Measurements from ENCODE around the gene LIN37. TPM values are rescaled to one million over a fixed set of nuclear protein-coding genes. Genes with fewer than 3 reads are reported as not detected.

The LIN37 gene
- total and polyA plus RNA-seq, 9 of the 15 experiments (the other 6 are each of a cell fraction or from before 2014, with no cell fraction given) = 1.2 to 12.5 (median 8.6) TPM

DNA sequence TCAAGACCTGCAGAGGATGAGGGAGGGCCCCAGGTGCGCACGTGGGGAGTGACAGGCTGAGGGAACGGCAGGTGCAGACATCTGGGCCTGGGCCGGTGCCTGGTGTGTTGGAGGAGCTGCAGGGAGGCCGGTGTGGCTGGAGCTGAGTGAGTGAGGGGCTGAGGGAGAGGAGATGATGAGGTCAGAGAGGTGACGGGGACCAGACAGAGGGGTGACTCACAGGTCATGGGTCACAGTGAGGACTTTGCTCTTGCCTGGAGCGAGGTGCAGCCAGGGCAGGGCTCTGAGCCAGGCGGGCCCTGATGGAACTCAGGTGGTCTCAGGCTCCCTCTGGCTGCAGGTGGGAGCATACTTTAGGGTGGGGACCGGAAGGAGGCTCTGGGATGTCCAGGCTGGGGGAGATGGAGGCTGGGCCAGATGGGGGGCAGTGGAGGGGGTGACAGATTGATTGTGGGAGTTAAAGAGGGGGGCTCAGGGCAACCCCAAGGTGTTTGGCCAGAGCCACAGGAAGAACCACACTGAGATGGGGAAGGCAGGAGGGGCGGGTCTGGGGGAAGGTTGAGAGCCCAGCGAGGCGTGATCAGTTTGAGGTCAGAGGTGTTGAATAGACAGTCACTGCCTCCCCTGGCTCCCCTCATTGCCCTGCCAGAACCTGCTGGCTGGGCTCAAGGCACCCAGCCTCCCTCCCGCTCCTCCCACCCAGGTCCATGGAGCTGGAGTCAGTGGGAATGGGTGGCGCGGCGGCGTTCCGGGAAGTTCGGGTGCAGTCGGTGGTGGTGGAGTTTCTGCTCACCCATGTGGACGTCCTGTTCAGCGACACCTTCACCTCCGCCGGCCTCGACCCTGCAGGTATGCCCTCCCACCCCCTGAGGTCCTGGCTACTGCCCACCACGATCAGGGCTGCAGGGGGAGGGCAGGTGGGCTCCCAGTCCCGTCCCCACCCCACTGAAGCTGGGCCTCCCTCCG is 35.4 kb downstream of the LIN37 start:
- H3K79me2 ChIP-seq (ENCODE audit: control insufficient read depth, insufficient read depth, low read length) = no peaks in the 10 kb centered on the region
- peaks cover 0 to 36% of the 10 kb centered on the region in 2 experiments; a peak in 1 of 5 replicates for H3K4me1 ChIP-seq (replicated peaks in 1 of 2; ENCODE audit: control insufficient read depth in 2 of 2, insufficient read depth in 2 of 2, low read length in 2 of 2)
- H3K4me3 ChIP-seq = no peak overlapping the region
- ChIA-PET CTCF (ENCODE audit: low intra/inter-chr PET ratio) (no interaction called here), POLR2A (no interaction called here)
- FAIRE-seq = no peak
- H3K9ac ChIP-seq (ENCODE audit: insufficient read depth in 1 of 2, low read depth in 2 of 2, low read length in 2 of 2) = peak overlapping the region in 1 of 2 experiments; percentile 17; a peak in 1 of 4 replicates
- H3K36me3 ChIP-seq (ENCODE audit: control insufficient read depth, insufficient read depth, low read length) = peaks cover 14% of the 10 kb centered on the region; the same call in 1 of the 3 replicates
- no peaks in the 10 kb centered on the region for H3K27me3 ChIP-seq (ENCODE audit: control insufficient read depth in 2 of 2, insufficient read depth in 2 of 2, low read length in 2 of 2)
- no peak overlapping the region for H2AFZ ChIP-seq (ENCODE audit: low read depth, low read length)
- WGBS (ENCODE audit: insufficient coverage, low coverage, missing lambda C conversion rate) = 52% methylated on average over 13 of the region's 28 CpGs
- H3K9me1 ChIP-seq (ENCODE audit: control insufficient read depth, insufficient read depth, low read length) = no peaks in the 10 kb centered on the region
- H4K20me1 ChIP-seq (replicated peaks; ENCODE audit: control insufficient read depth, insufficient read depth, low read length) = no peaks in the 10 kb centered on the region
- peak; percentile 61 for ATAC-seq
- peak in 1 of 4 experiments; percentile 17 for DNase-seq (ENCODE audit: extremely low read depth in 1 of 4, low spot score in 3 of 4)
- H3K9me3 ChIP-seq (replicated peaks; ENCODE audit: control insufficient read depth, insufficient read depth, low read depth, low read length) = no peaks in the 10 kb centered on the region
- no peak overlapping the region for H3K4me2 ChIP-seq (ENCODE audit: insufficient read depth, low read length)
- BruUV-seq (replicated peaks) = no TSS peak
- in situ Hi-C loops (cut with MboI) = no loop called here
- intact Hi-C loops (cut with micrococcal nuclease) = no loop called here
- no peak overlapping the region for H3K27ac ChIP-seq (ENCODE audit: extremely low read depth, low read depth, low read length)
- no peak for TF ChIP-seq KLF1 (tag; IDR thresholded peaks at IDR 0.05)
- peak; percentile 83 for TF ChIP-seq ZNF263 (CRISPR knock-in tag; IDR thresholded peaks at IDR 0.05; ENCODE audit: borderline replicate concordance)
- TF ChIP-seq, protein P1, sequence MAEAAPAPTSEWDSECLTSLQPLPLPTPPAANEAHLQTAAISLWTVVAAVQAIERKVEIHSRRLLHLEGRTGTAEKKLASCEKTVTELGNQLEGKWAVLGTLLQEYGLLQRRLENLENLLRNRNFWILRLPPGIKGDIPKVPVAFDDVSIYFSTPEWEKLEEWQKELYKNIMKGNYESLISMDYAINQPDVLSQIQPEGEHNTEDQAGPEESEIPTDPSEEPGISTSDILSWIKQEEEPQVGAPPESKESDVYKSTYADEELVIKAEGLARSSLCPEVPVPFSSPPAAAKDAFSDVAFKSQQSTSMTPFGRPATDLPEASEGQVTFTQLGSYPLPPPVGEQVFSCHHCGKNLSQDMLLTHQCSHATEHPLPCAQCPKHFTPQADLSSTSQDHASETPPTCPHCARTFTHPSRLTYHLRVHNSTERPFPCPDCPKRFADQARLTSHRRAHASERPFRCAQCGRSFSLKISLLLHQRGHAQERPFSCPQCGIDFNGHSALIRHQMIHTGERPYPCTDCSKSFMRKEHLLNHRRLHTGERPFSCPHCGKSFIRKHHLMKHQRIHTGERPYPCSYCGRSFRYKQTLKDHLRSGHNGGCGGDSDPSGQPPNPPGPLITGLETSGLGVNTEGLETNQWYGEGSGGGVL (CRISPR knock-in tag; IDR thresholded peaks at IDR 0.05) = no peak
- no peak for TF ChIP-seq HNRNPLL (IDR thresholded peaks at IDR 0.05; ENCODE audit: low read depth, low read length, poor library complexity, severe bottlenecking)
- TF ChIP-seq CSDE1 (IDR thresholded peaks at IDR 0.05) = no peak
- TF ChIP-seq RFX7 (CRISPR knock-in tag; IDR thresholded peaks at IDR 0.05) = no peak
- TF ChIP-seq, protein P2, sequence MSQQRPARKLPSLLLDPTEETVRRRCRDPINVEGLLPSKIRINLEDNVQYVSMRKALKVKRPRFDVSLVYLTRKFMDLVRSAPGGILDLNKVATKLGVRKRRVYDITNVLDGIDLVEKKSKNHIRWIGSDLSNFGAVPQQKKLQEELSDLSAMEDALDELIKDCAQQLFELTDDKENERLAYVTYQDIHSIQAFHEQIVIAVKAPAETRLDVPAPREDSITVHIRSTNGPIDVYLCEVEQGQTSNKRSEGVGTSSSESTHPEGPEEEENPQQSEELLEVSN (IDR thresholded peaks at IDR 0.05; ENCODE audit: borderline replicate concordance in 1 of 2, extremely low read depth in 1 of 2, insufficient read depth in 1 of 2, insufficient read length in 1 of 2, low read depth in 1 of 2, low read length in 1 of 2, poor library complexity in 1 of 2, severe bottlenecking in 1 of 2) = no peak
- TF ChIP-seq, protein P3, sequence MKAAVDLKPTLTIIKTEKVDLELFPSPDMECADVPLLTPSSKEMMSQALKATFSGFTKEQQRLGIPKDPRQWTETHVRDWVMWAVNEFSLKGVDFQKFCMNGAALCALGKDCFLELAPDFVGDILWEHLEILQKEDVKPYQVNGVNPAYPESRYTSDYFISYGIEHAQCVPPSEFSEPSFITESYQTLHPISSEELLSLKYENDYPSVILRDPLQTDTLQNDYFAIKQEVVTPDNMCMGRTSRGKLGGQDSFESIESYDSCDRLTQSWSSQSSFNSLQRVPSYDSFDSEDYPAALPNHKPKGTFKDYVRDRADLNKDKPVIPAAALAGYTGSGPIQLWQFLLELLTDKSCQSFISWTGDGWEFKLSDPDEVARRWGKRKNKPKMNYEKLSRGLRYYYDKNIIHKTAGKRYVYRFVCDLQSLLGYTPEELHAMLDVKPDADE (conservative IDR thresholded peaks at IDR 0.05; ENCODE audit: control insufficient read depth, low read depth, low read length) = no peak
- TF ChIP-seq, protein P4, sequence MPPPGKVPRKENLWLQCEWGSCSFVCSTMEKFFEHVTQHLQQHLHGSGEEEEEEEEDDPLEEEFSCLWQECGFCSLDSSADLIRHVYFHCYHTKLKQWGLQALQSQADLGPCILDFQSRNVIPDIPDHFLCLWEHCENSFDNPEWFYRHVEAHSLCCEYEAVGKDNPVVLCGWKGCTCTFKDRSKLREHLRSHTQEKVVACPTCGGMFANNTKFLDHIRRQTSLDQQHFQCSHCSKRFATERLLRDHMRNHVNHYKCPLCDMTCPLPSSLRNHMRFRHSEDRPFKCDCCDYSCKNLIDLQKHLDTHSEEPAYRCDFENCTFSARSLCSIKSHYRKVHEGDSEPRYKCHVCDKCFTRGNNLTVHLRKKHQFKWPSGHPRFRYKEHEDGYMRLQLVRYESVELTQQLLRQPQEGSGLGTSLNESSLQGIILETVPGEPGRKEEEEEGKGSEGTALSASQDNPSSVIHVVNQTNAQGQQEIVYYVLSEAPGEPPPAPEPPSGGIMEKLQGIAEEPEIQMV (tag; conservative IDR thresholded peaks at IDR 0.05; ENCODE audit: low read depth) = no peak
- TF ChIP-seq RBFOX2 (IDR thresholded peaks at IDR 0.05; ENCODE audit: low read depth, low read length) = peak; percentile 45; the same call in 1 of the 2 replicates
- TF ChIP-seq TAF1 (IDR thresholded peaks at IDR 0.05; ENCODE audit: control insufficient read depth, extremely low read depth, insufficient read depth, low read length, severe bottlenecking) = no peak

All from K562 (cell line).